Keratinocyte (primary cell): Measurements from ENCODE around the gene GJB4. TPM values are rescaled to one million over a fixed set of nuclear protein-coding genes. Genes with fewer than 3 reads are reported as not detected.

Source experiments
- DNase-seq: peaks from one replicate; pipeline ENCODE4 v3.0.0-alpha.2; 2011; ENCODE audit warnings: low read depth, missing footprints, low spot score
- FAIRE-seq: peaks from 2 replicates; lab custom pipeline; 2011; peaks lifted over from hg19 to GRCh38; lab: Jason Lieb, UNC
- H2AFZ ChIP-seq: 2 replicates; pipeline ENCODE4 v1.6.0; 2012; ENCODE audit warnings: low read length, control low read depth, inconsistent platforms; ENCODE audit not compliant: control insufficient read depth
- H3K27ac ChIP-seq: 2 replicates; pipeline ENCODE4 v1.5.1; 2011; ENCODE audit warnings: low read length; ENCODE audit not compliant: control insufficient read depth, insufficient read depth
- H3K27me3 ChIP-seq: 3 replicates; pipeline ENCODE4 v1.6.0; 2011; ENCODE audit warnings: low read length; ENCODE audit not compliant: control insufficient read depth, insufficient read depth; ENCODE audit errors: extremely low read depth
- H3K36me3 ChIP-seq, 2 experiments: 2 replicates in 1 of 2; 3 replicates in 1 of 2; pipeline ENCODE4 v1.5.1; 2011; ENCODE audit warnings: low read length in 2 of 2, mild to moderate bottlenecking in 1 of 2; ENCODE audit not compliant: control insufficient read depth in 2 of 2, insufficient read depth in 2 of 2; ENCODE audit errors: extremely low read depth in 1 of 2
- H3K4me1 ChIP-seq: 3 replicates; pipeline ENCODE4 v1.5.1; 2011; ENCODE audit warnings: low read length; ENCODE audit not compliant: control insufficient read depth, insufficient read depth; ENCODE audit errors: extremely low read depth
- H3K4me2 ChIP-seq: 3 replicates; pipeline ENCODE4 v1.6.0; 2011; ENCODE audit warnings: low read depth, low read length; ENCODE audit not compliant: control insufficient read depth, insufficient read depth; ENCODE audit errors: extremely low read depth
- H3K4me3 ChIP-seq, 3 experiments: fragments of 200-600 bp in 1 of 3; sonication (generic) in 1 of 3; 2 replicates in 2 of 3; 3 replicates in 1 of 3; pipeline ENCODE4 v1.5.1; 2011 to 2016; ENCODE audit warnings: low read length in 3 of 3, mild to moderate bottlenecking in 3 of 3, control low read depth in 2 of 3, inconsistent platforms in 1 of 3, low read depth in 1 of 3, mixed read lengths in 1 of 3, mixed run types in 1 of 3, moderate library complexity in 1 of 3; ENCODE audit not compliant: control insufficient read depth in 2 of 3, insufficient read depth in 2 of 3; ENCODE audit errors: extremely low read depth in 1 of 3
- H3K79me2 ChIP-seq: 2 replicates; pipeline ENCODE4 v1.6.0; 2012; ENCODE audit warnings: low read length; ENCODE audit not compliant: control insufficient read depth, insufficient read depth
- H3K9ac ChIP-seq: 3 replicates; pipeline ENCODE4 v1.6.0; 2011; ENCODE audit warnings: low read length; ENCODE audit not compliant: control insufficient read depth, insufficient read depth; ENCODE audit errors: extremely low read depth
- H3K9me1 ChIP-seq: 3 replicates; pipeline ENCODE4 v1.6.0; 2011; ENCODE audit warnings: low read length; ENCODE audit not compliant: control insufficient read depth, insufficient read depth; ENCODE audit errors: extremely low read depth
- H3K9me3 ChIP-seq: 2 replicates; pipeline ENCODE4 v1.5.1; 2012; ENCODE audit warnings: low read depth, low read length; ENCODE audit not compliant: control insufficient read depth
- H4K20me1 ChIP-seq: 3 replicates; pipeline ENCODE4 v1.6.0; 2011; ENCODE audit warnings: low read length; ENCODE audit not compliant: control insufficient read depth, insufficient read depth; ENCODE audit errors: extremely low read depth
- EZH2 ChIP-seq: IDR thresholded peaks from one replicate; pipeline ENCODE4 v1.6.1; 2012; ENCODE audit warnings: inconsistent platforms, mild to moderate bottlenecking, low read length, moderate library complexity
- dilution Hi-C: fragments of 300-500 bp; cut with MboI; formaldehyde crosslinking; loops from one replicate; pipeline ENCODE4 v1.7.0; 2020; ENCODE audit warnings: low sequenced_read_pairs; ENCODE audit not compliant: extremely low pct_ligation_motif_present
- polyA plus RNA-seq, 5 experiments: library from polyadenylated mRNA; depleted of rRNA in 3 of 5; stranded (reverse) in 3 of 5; stranded (forward) in 1 of 5; unstranded in 1 of 5; fragments of >200 nt; gene quantifications; 1 replicate in 1 of 5; 2 replicates in 3 of 5; 3 replicates in 1 of 5; pipeline versions ENCODE4 v1.2.1 to v1.2.3, GENCODE V29; 2011 to 2012; ENCODE audit warnings: missing spikeins in 2 of 5, low read depth in 1 of 5, low replicate concordance in 1 of 5
- TF ChIP-seq, protein P1 (sequence below), 3 experiments: IDR thresholded peaks in 1 of 3; conservative IDR thresholded peaks in 1 of 3; optimal IDR thresholded peaks in 1 of 3; 2 replicates in 2 of 3; 3 replicates in 1 of 3; pipeline versions ENCODE3 to v1.5.1; 2011; ENCODE audit warnings: low read length in 3 of 3, mild to moderate bottlenecking in 3 of 3, moderate library complexity in 2 of 3, control low read depth in 1 of 3, inconsistent platforms in 1 of 3; ENCODE audit not compliant: insufficient read depth in 2 of 3; ENCODE audit errors: extremely low read depth in 1 of 3

Gene GJB4
- polyA plus RNA-seq, 1 donor (not counting 4 experiments of a cell fraction or from before 2014, with no cell fraction given): 18.1 TPM

GRCh38 chr1:34711485-34711884 lies 48.1 kb upstream of the GJB4 start:
- DNase-seq (no peak), FAIRE-seq (no peak)
- no peak overlapping the region for H3K27ac ChIP-seq
- no peak overlapping the region for H2AFZ ChIP-seq
- H3K9ac ChIP-seq: no peak overlapping the region
- H3K36me3 ChIP-seq: no peaks in the 10 kb centered on the region
- H3K4me1 ChIP-seq: no peaks in the 10 kb centered on the region
- dilution Hi-C loops: no loop called here
- H3K9me1 ChIP-seq: no peaks in the 10 kb centered on the region
- no peak overlapping the region for H3K4me3 ChIP-seq
- TF ChIP-seq, protein P1, sequence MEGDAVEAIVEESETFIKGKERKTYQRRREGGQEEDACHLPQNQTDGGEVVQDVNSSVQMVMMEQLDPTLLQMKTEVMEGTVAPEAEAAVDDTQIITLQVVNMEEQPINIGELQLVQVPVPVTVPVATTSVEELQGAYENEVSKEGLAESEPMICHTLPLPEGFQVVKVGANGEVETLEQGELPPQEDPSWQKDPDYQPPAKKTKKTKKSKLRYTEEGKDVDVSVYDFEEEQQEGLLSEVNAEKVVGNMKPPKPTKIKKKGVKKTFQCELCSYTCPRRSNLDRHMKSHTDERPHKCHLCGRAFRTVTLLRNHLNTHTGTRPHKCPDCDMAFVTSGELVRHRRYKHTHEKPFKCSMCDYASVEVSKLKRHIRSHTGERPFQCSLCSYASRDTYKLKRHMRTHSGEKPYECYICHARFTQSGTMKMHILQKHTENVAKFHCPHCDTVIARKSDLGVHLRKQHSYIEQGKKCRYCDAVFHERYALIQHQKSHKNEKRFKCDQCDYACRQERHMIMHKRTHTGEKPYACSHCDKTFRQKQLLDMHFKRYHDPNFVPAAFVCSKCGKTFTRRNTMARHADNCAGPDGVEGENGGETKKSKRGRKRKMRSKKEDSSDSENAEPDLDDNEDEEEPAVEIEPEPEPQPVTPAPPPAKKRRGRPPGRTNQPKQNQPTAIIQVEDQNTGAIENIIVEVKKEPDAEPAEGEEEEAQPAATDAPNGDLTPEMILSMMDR (optimal IDR thresholded peaks at IDR 0.05 in 1 of 3, IDR thresholded peaks at IDR 0.05 in 1 of 3, conservative IDR thresholded peaks at IDR 0.05 in 1 of 3; ENCODE audit: extremely low read depth in 1 of 3, insufficient read depth in 2 of 3, low read length in 3 of 3): no peak
- no peak for TF ChIP-seq EZH2
- H3K9me3 ChIP-seq: no peaks in the 10 kb centered on the region
- no peak overlapping the region for H3K4me2 ChIP-seq
- H3K79me2 ChIP-seq: no peaks in the 10 kb centered on the region
- H3K27me3 ChIP-seq: no peaks in the 10 kb centered on the region
- no peaks in the 10 kb centered on the region for H4K20me1 ChIP-seq

DNA sequence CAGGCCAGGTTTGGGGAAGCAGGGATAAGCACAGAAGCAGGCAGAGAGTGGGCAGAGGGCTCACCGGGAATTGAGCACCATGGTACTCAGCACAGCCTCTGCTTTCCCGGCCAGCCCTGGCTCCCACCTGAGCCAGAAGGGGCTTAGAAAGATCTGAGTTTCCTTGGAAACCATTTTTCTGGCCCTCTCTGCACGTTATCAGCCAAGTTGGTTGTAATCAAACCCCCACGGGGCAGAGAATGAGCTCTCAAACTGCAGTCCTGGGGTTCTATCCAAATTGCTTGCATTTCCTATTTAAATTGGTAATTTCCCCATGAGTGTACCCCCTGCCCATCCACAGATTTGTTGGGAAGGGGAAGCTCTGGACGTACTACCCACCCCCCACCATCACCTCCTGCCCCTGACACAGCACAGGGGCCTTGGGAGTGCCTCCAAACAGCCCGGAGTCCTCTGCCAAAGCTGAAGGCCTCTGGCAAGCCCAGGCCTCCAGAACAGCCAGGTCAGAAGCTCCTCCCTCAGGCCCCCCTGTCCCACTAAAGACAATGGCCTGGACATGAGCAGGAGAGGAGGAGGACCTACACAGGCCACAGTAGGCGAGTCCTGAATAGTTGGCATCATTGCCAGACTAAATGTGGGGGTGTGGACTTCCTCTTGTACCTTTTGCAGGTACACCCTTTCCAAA lies 47.4 kb upstream of the GJB4 start:
- Histone ChIP-seq H3K36me3 (no peaks in the 10 kb centered on the region), H3K27ac (no peak overlapping the region), H2AFZ (no peak overlapping the region), H3K79me2 (no peaks in the 10 kb centered on the region), H3K9ac (no peak overlapping the region), H3K27me3 (no peaks in the 10 kb centered on the region), H3K9me3 (no peaks in the 10 kb centered on the region), H4K20me1 (no peaks in the 10 kb centered on the region), H3K9me1 (no peaks in the 10 kb centered on the region), H3K4me2 (no peak overlapping the region), H3K4me1 (no peaks in the 10 kb centered on the region), H3K4me3 (no peak overlapping the region)
- no peak for TF ChIP-seq EZH2
- TF ChIP-seq, protein P1 (optimal IDR thresholded peaks at IDR 0.05 in 1 of 3, IDR thresholded peaks at IDR 0.05 in 1 of 3, conservative IDR thresholded peaks at IDR 0.05 in 1 of 3; ENCODE audit: extremely low read depth in 1 of 3, insufficient read depth in 2 of 3, low read length in 3 of 3): no peak
- dilution Hi-C loops: no loop called here
- DNase-seq (no peak), FAIRE-seq (no peak)
